HPDE6-E6E7 (cell line): ENCODE results near the gene PARD3B.

Experiments used
- DNase-seq: peaks from one replicate; pipeline ENCODE4 v3.0.0; 2011; ENCODE audit warnings: missing footprints; ENCODE audit errors: extremely low spot score

PARD3B gene

GRCh38 chr2:205130111-205130829 lies 585.0 kb downstream of the PARD3B start:
- DNase-seq, result no peak

- DNase-seq, result no peak
These were observed 588.3 kb downstream of the PARD3B start for GRCh38 chr2:205133544-205133943.

GRCh38 chr2:205138735-205139134 lies 593.5 kb downstream of the PARD3B start:
- no peak for DNase-seq

- no peak for DNase-seq
These were observed 594.7 kb downstream of the PARD3B start for GRCh38 chr2:205139822-205140463.

GRCh38 chr2:205141381-205141780 lies 596.1 kb downstream of the PARD3B start:
- no peak for DNase-seq

- DNase-seq, result no peak
These were observed 600.6 kb downstream of the PARD3B start for GRCh38 chr2:205145888-205146287.

GRCh38 chr2:205148755-205149154 lies 603.5 kb downstream of the PARD3B start:
- no peak for DNase-seq

- no peak for DNase-seq
These were observed 611.2 kb downstream of the PARD3B start for GRCh38 chr2:205156457-205156856.

GRCh38 chr2:205158404-205158803 lies 613.1 kb downstream of the PARD3B start:
- no peak for DNase-seq

- no peak for DNase-seq
These were observed 616.0 kb downstream of the PARD3B start for GRCh38 chr2:205161156-205161839.

GRCh38 chr2:205166745-205167144 lies 621.5 kb downstream of the PARD3B start:
- no peak for DNase-seq

GRCh38 chr2:205169012-205169411 lies 623.7 kb downstream of the PARD3B start:
- no peak for DNase-seq

- no peak for DNase-seq
These were observed 624.2 kb downstream of the PARD3B start for GRCh38 chr2:205169464-205169863.

- no peak for DNase-seq
These were observed 625.1 kb downstream of the PARD3B start for GRCh38 chr2:205170399-205170798.

- DNase-seq, result no peak
These were observed 626.1 kb downstream of the PARD3B start for GRCh38 chr2:205171261-205171940.

- no peak for DNase-seq
These were observed 630.6 kb downstream of the PARD3B start for GRCh38 chr2:205175831-205176230.

GRCh38 chr2:205176546-205176945 lies 631.3 kb downstream of the PARD3B start:
- no peak for DNase-seq

- DNase-seq, result no peak
These were observed 632.3 kb downstream of the PARD3B start for GRCh38 chr2:205177546-205177945.

- DNase-seq, result no peak
These were observed 635.5 kb downstream of the PARD3B start for GRCh38 chr2:205180730-205181129.

- no peak for DNase-seq
These were observed 642.5 kb downstream of the PARD3B start for GRCh38 chr2:205187731-205188130.

- DNase-seq, result no peak
These were observed 643.2 kb downstream of the PARD3B start for GRCh38 chr2:205188239-205189138.
